IMR-90 (cell line): Measurements from ENCODE around the gene TMEM200A. TPM values are rescaled to one million over a fixed set of nuclear protein-coding genes. Genes with fewer than 3 reads are reported as not detected.
A peak's percentile ranks its signal among the peaks of the same experiment; 100 is the strongest.

ENCODE experiments used
- ATAC-seq: fragments of 200-7000 bp; cut with Tn5 transposase; 2 replicates; pipeline ENCODE4 v1.9.1; 2020; ENCODE audit warnings: low read depth, mild to moderate bottlenecking, moderate library complexity
- BruUV-seq: library from RNA; stranded (reverse); fragments of 400-500 nt; replicated peaks from 2 replicates; lab custom pipeline; 2021; lab: Mats Ljungman, UMichigan
- CTCF ChIA-PET: fragments of 300-600 bp; formaldehyde crosslinking; extraction: SDS; loops from one replicate; lab custom pipeline; 2021; ENCODE audit warnings: antibody characterized with exemption; lab: Yijun Ruan, JAX
- POLR2A ChIA-PET: fragments of 300-600 bp; sonication (Branson Sonifier 250); formaldehyde crosslinking; loops from one replicate; lab custom pipeline; 2022; ENCODE audit warnings: antibody characterized with exemption; ENCODE audit not compliant: unreplicated experiment; lab: Charles Lee
- DNase-seq: peaks from one replicate; pipeline ENCODE4 v3.0.0; 2013
- H2AFZ ChIP-seq: replicated peaks from 2 replicates; pipeline ENCODE3; 2013; ENCODE audit warnings: low read length, mild to moderate bottlenecking; ENCODE audit not compliant: poor library complexity
- H2AK5ac ChIP-seq: 2 replicates; pipeline ENCODE4 v1.6.1; 2013; ENCODE audit warnings: low read depth, low read length, inconsistent platforms
- H2AK9ac ChIP-seq: replicated peaks from 2 replicates; pipeline ENCODE3; 2013; ENCODE audit warnings: mild to moderate bottlenecking, low read depth, low read length, moderate library complexity; ENCODE audit not compliant: poor library complexity
- H2BK120ac ChIP-seq: 2 replicates; pipeline ENCODE4 v1.6.1; 2013; ENCODE audit warnings: low read depth, low read length, inconsistent platforms
- H2BK15ac ChIP-seq: 3 replicates; pipeline ENCODE4 v1.6.1; 2013; ENCODE audit warnings: low read depth, low read length, inconsistent platforms
- H2BK20ac ChIP-seq: 2 replicates; pipeline ENCODE4 v1.6.1; 2013; ENCODE audit warnings: low read depth, mild to moderate bottlenecking, inconsistent platforms, low read length, moderate library complexity
- H2BK5ac ChIP-seq: 2 replicates; pipeline ENCODE4 v1.6.1; 2013; ENCODE audit warnings: mild to moderate bottlenecking, low read depth, low read length, inconsistent platforms; ENCODE audit not compliant: poor library complexity, severe bottlenecking
- H3K14ac ChIP-seq: replicated peaks from 2 replicates; pipeline ENCODE4 v1.6.1; 2013; ENCODE audit warnings: low read depth, low read length, inconsistent platforms
- H3K18ac ChIP-seq: 2 replicates; pipeline ENCODE4 v1.6.1; 2013; ENCODE audit warnings: low read depth, low read length, control low read depth
- H3K23ac ChIP-seq: 2 replicates; pipeline ENCODE4 v1.6.1; 2013; ENCODE audit warnings: low read depth, low read length, inconsistent platforms
- H3K27ac ChIP-seq: 2 replicates; pipeline ENCODE4 v1.5.1; 2013; ENCODE audit warnings: mild to moderate bottlenecking, control low read depth, low read length; ENCODE audit not compliant: insufficient read depth
- H3K27me3 ChIP-seq: 2 replicates; pipeline ENCODE4 v1.6.1; 2013; ENCODE audit warnings: low read length; ENCODE audit not compliant: control insufficient read depth, insufficient read depth
- H3K36me3 ChIP-seq: 2 replicates; pipeline ENCODE4 v1.6.1; 2013; ENCODE audit warnings: low read length, mixed read lengths; ENCODE audit not compliant: control insufficient read depth, insufficient read depth
- H3K4ac ChIP-seq: 2 replicates; pipeline ENCODE4 v1.6.1; 2013; ENCODE audit warnings: low read depth, low read length, inconsistent platforms
- H3K4me1 ChIP-seq: 2 replicates; pipeline ENCODE4 v1.6.1; 2013; ENCODE audit warnings: low read length, mixed read lengths; ENCODE audit not compliant: control insufficient read depth, insufficient read depth
- H3K4me2 ChIP-seq: 2 replicates; pipeline ENCODE4 v1.6.1; 2013; ENCODE audit warnings: low read depth, mild to moderate bottlenecking, control low read depth, low read length, moderate library complexity
- H3K4me3 ChIP-seq: 2 replicates; pipeline ENCODE4 v1.5.1; 2013; ENCODE audit warnings: low read depth, mild to moderate bottlenecking, control low read depth, low read length, moderate library complexity; ENCODE audit not compliant: insufficient read depth
- H3K56ac ChIP-seq: 2 replicates; pipeline ENCODE4 v1.6.1; 2013; ENCODE audit warnings: low read length, inconsistent platforms; ENCODE audit not compliant: insufficient read depth; ENCODE audit errors: extremely low read depth
- H3K79me1 ChIP-seq, 2 experiments: 2 replicates each; pipeline ENCODE4 v1.6.1; 2013; ENCODE audit warnings: low read length in 2 of 2, inconsistent platforms in 1 of 2, low read depth in 1 of 2
- H3K9ac ChIP-seq: 2 replicates; pipeline ENCODE4 v1.6.1; 2013; ENCODE audit warnings: low read depth, low read length, control low read depth
- H3K9me1 ChIP-seq: 2 replicates; pipeline ENCODE4 v1.6.1; 2013; ENCODE audit warnings: low read length, inconsistent platforms; ENCODE audit not compliant: insufficient read depth
- H3K9me3 ChIP-seq: 2 replicates; pipeline ENCODE4 v1.6.1; 2013; ENCODE audit warnings: low read length; ENCODE audit not compliant: control insufficient read depth, insufficient read depth
- H4K20me1 ChIP-seq: 2 replicates; pipeline ENCODE4 v1.6.1; 2013; ENCODE audit warnings: low read length, inconsistent platforms; ENCODE audit not compliant: insufficient read depth
- H4K5ac ChIP-seq: 2 replicates; pipeline ENCODE4 v1.6.1; 2013; ENCODE audit warnings: mild to moderate bottlenecking, low read depth, low read length, control low read depth
- H4K8ac ChIP-seq, 2 experiments: 2 replicates each; pipeline ENCODE4 v1.6.1; 2013; ENCODE audit warnings: low read depth in 2 of 2, low read length in 2 of 2, control low read depth in 1 of 2, inconsistent platforms in 1 of 2
- H4K91ac ChIP-seq: 2 replicates; pipeline ENCODE4 v1.6.1; 2013; ENCODE audit warnings: low read depth, low read length, inconsistent platforms; ENCODE audit not compliant: insufficient read depth
- BHLHE40 ChIP-seq: fragments of 150-350 bp; IDR thresholded peaks from 2 replicates; pipeline ENCODE4 v1.6.1; 2016; ENCODE audit warnings: mild to moderate bottlenecking, low read depth, low read length
- CEBPB ChIP-seq: IDR thresholded peaks from 2 replicates; pipeline ENCODE4 v1.6.1; 2012; ENCODE audit warnings: low read depth, low read length, improper control_type of control experiment
- CHD1 ChIP-seq: IDR thresholded peaks from 2 replicates; pipeline ENCODE4 v1.6.1; 2012; ENCODE audit warnings: low read depth, low read length, improper control_type of control experiment
- CTCF ChIP-seq: conservative IDR thresholded peaks from 2 replicates; pipeline ENCODE4 v1.5.1; 2012; ENCODE audit warnings: mild to moderate bottlenecking, low read depth, low read length, improper control_type of control experiment
- ELK1 ChIP-seq: fragments of 150-350 bp; IDR thresholded peaks from 2 replicates; pipeline ENCODE4 v1.6.1; 2016; ENCODE audit warnings: low read depth, mild to moderate bottlenecking, low read length, moderate library complexity, borderline replicate concordance
- FOS ChIP-seq: fragments of 150-350 bp; IDR thresholded peaks from 2 replicates; pipeline ENCODE4 v1.6.1; 2016; ENCODE audit warnings: low read depth, low read length
- MAFK ChIP-seq: IDR thresholded peaks from 2 replicates; pipeline ENCODE4 v1.6.1; 2012; ENCODE audit warnings: low read depth, low read length, improper control_type of control experiment
- MAZ ChIP-seq: IDR thresholded peaks from 2 replicates; pipeline ENCODE4 v1.6.1; 2012; ENCODE audit warnings: low read depth, mild to moderate bottlenecking, low read length, improper control_type of control experiment, moderate library complexity, borderline replicate concordance
- MXI1 ChIP-seq: IDR thresholded peaks from 2 replicates; pipeline ENCODE4 v1.6.1; 2012; ENCODE audit warnings: low read depth, mild to moderate bottlenecking, low read length, moderate library complexity, borderline replicate concordance
- NFE2L2 ChIP-seq: fragments of 150-350 bp; IDR thresholded peaks from 2 replicates; pipeline ENCODE4 v1.6.1; 2016; ENCODE audit warnings: low read depth, mild to moderate bottlenecking, low read length
- POLR2A ChIP-seq: IDR thresholded peaks from 2 replicates; pipeline ENCODE4 v1.6.1; 2012; ENCODE audit warnings: mild to moderate bottlenecking, low read depth, low read length
- RAD21 ChIP-seq: IDR thresholded peaks from 2 replicates; pipeline ENCODE4 v1.6.1; 2012; ENCODE audit warnings: low read length, improper control_type of control experiment
- RCOR1 ChIP-seq: IDR thresholded peaks from 2 replicates; pipeline ENCODE4 v1.6.1; 2012; ENCODE audit warnings: mild to moderate bottlenecking, low read length, improper control_type of control experiment; ENCODE audit not compliant: insufficient replicate concordance
- RFX5 ChIP-seq: IDR thresholded peaks from 2 replicates; pipeline ENCODE4 v1.8.0; 2012; ENCODE audit warnings: low read depth, mild to moderate bottlenecking, low read length, moderate library complexity
- SMC3 ChIP-seq: fragments of 150-350 bp; IDR thresholded peaks from 2 replicates; pipeline ENCODE4 v1.6.1; 2016; ENCODE audit warnings: low read depth, mild to moderate bottlenecking, antibody characterized with exemption, low read length, moderate library complexity
- USF2 ChIP-seq: fragments of 150-350 bp; IDR thresholded peaks from 2 replicates; pipeline ENCODE4 v1.6.1; 2017; ENCODE audit warnings: mild to moderate bottlenecking, antibody characterized with exemption, low read length, low read depth
- WGBS, 2 experiments: methylation state at CpG; one replicate each; pipeline versions ENCODE4 v1.1.5 to v1.1.7; 2013; ENCODE audit warnings: missing lambda C conversion rate in 2 of 2; ENCODE audit not compliant: insufficient read length in 1 of 2; ENCODE audit errors: extremely low coverage in 2 of 2; 5-methylcytosine and 5-hydroxymethylcytosine counted together
- dilution Hi-C: fragments of 300-500 bp; cut with HindIII; formaldehyde crosslinking; loops from one replicate; pipeline ENCODE4 v1.14.3; 2018; ENCODE audit warnings: low sequenced_read_pairs; ENCODE audit not compliant: unreplicated experiment
- in situ Hi-C: fragments of 300-500 bp; cut with MboI; formaldehyde crosslinking; loops from 3 replicates; pipeline ENCODE4 v1.14.3; 2019; ENCODE audit warnings: low sequenced_read_pairs, inconsistent platforms, mixed read lengths
- intact Hi-C: fragments of 100-400 bp; cut with micrococcal nuclease; formaldehyde crosslinking; loops from 2 replicates; pipeline ENCODE4 v1.10.0; 2022
- polyA plus RNA-seq, 3 experiments: library from polyadenylated mRNA; depleted of rRNA; stranded (reverse); fragments of >200 nt; gene quantifications; 2 replicates each; pipeline ENCODE4 v1.2.3, GENCODE V29; 2012; ENCODE audit warnings: low replicate concordance in 1 of 3
- total RNA-seq: library from RNA; depleted of rRNA; stranded (reverse); fragments of >200 nt; gene quantifications from 2 replicates; pipeline ENCODE4 v1.2.3, GENCODE V29; 2012

TMEM200A gene
- total and polyA plus RNA-seq, 2 of the 4 experiments (the other 2 are of a cell fraction), result 22.8 to 37.1 TPM

GRCh38 chr6:130420911-130421310, 55.1 kb downstream of the TMEM200A start:
- POLR2A ChIA-PET, result no interaction called here
- intact Hi-C loops, result no loop called here
- ATAC-seq, result no peak

More at GRCh38 chr6:130420911-130421310, 55.1 kb downstream of the TMEM200A start:
- no peak overlapping the region for H3K27ac ChIP-seq
- no peaks in the 10 kb centered on the region for H3K9me3 ChIP-seq
- no peak overlapping the region for H3K23ac ChIP-seq
- H3K9ac ChIP-seq, result no peak overlapping the region
- DNase-seq, result no peak
- no peak overlapping the region; the same call in 2 of the 3 replicates for H2BK15ac ChIP-seq
- no peak overlapping the region for H3K18ac ChIP-seq
- H4K20me1 ChIP-seq, result no peaks in the 10 kb centered on the region
- peaks cover 31 to 38% of the 10 kb centered on the region in 2 experiments; a peak in 2 of 4 replicates for H3K79me1 ChIP-seq
- H4K91ac ChIP-seq, result no peak overlapping the region
- H4K5ac ChIP-seq, result peak overlapping the region; percentile 26; the same call in 1 of the 2 replicates
- H3K9me1 ChIP-seq, result 0 out of 2 replicates have a peak, but pooled peaks cover 2% of the 10 kb centered on the region
- H4K8ac ChIP-seq, result peak overlapping the region in 1 of 2 experiments; percentile 29; a peak in 1 of 4 replicates
- no peak overlapping the region for H2AFZ ChIP-seq
- H3K56ac ChIP-seq, result no peak overlapping the region
- H2BK20ac ChIP-seq, result peak overlapping the region; percentile 40; the same call in 1 of the 2 replicates
- TF ChIP-seq MXI1, result no peak
- no peak for TF ChIP-seq MAZ
- no peak for TF ChIP-seq CHD1
- no peak for TF ChIP-seq USF2
- TF ChIP-seq POLR2A, result no peak
- no peak for TF ChIP-seq BHLHE40
- no peak for TF ChIP-seq RAD21
- TF ChIP-seq RCOR1, result no peak
- no peak for TF ChIP-seq CTCF
- no peak for TF ChIP-seq CEBPB
- TF ChIP-seq NFE2L2, result no peak
- TF ChIP-seq ELK1, result no peak
- TF ChIP-seq FOS, result no peak
- TF ChIP-seq SMC3, result no peak
- no peak for TF ChIP-seq MAFK
- TF ChIP-seq RFX5, result no peak
- no peak overlapping the region for H3K4ac ChIP-seq
- CTCF ChIA-PET, result interaction anchor here (0.6 kb wide), 1 partner anchor 338 kb away, joined by 3 read pairs; no protein-coding TSS in a partner anchor
- no peaks in the 10 kb centered on the region for H3K36me3 ChIP-seq
- no peaks in the 10 kb centered on the region for H3K27me3 ChIP-seq
- dilution Hi-C loops, result no loop called here
- peaks cover 8% of the 10 kb centered on the region; the same call in 1 of the 2 replicates for H3K4me1 ChIP-seq
- no TSS peak for BruUV-seq
- 0 out of 2 replicates have a peak overlapping the region, but pooled peaks have one; percentile 21 for H2AK5ac ChIP-seq
- WGBS, 2 experiments, result 80% methylated on average over 1 of the region's 4 CpGs; no CpG with 5 or more reads in 1 of the 2 experiments
- H2BK5ac ChIP-seq, result peak overlapping the region; percentile 84
- H3K14ac ChIP-seq, result peak overlapping the region; percentile 7; the same call in 1 of the 2 replicates
- in situ Hi-C loops, result no loop called here
- H3K4me3 ChIP-seq, result no peak overlapping the region
- no peak overlapping the region for H2AK9ac ChIP-seq
- H3K4me2 ChIP-seq, result no peak overlapping the region
- H2BK120ac ChIP-seq, result no peak overlapping the region
